Dermis microvascular lymphatic vessel endothelial cell (primary cell): Measurements from ENCODE around the gene FHDC1. TPM values are rescaled to one million over a fixed set of nuclear protein-coding genes. Genes with fewer than 3 reads are reported as not detected.

ENCODE experiments used
- DNase-seq, 2 donors: peaks; one replicate each; pipeline versions ENCODE4 v3.0.0 to v3.0.0-alpha.2; 2010; ENCODE audit warnings: low read depth in 2 of 2
- total RNA-seq: library from RNA; depleted of rRNA; stranded (reverse); fragments of >200 nt; gene quantifications from 2 replicates; pipeline ENCODE4 v1.2.1, GENCODE V29; 2014

FHDC1 gene
- total RNA-seq, 1 donor from 2014 or later: 0.13 TPM

GRCh38 chr4:152929888-152930287 is 6.2 kb upstream of the FHDC1 start:
- DNase-seq: no peak

- no peak for DNase-seq
These were observed 980 bp upstream of the FHDC1 start for GRCh38 chr4:152935143-152935542.

- DNase-seq: peak in 1 of 2 donors; percentile 22
These were observed 568 bp downstream of the FHDC1 start for GRCh38 chr4:152936446-152937335.

- peak in 1 of 2 donors; percentile 49 for DNase-seq
These were observed 1.5 kb downstream of the FHDC1 start for GRCh38 chr4:152937336-152938236.

GRCh38 chr4:152938237-152938947 is 2.3 kb downstream of the FHDC1 start:
- DNase-seq: no peak

- DNase-seq: no peak
These were observed 3.5 kb downstream of the FHDC1 start for GRCh38 chr4:152939621-152940020.

GRCh38 chr4:152940461-152940860 is 4.3 kb downstream of the FHDC1 start:
- no peak for DNase-seq

GRCh38 chr4:152941411-152941810 is 5.3 kb downstream of the FHDC1 start:
- no peak for DNase-seq

GRCh38 chr4:152942346-152942745 is 6.2 kb downstream of the FHDC1 start:
- DNase-seq: no peak

- no peak for DNase-seq
These were observed 7.5 kb downstream of the FHDC1 start for GRCh38 chr4:152943672-152944071.

- no peak for DNase-seq
These were observed 8.7 kb downstream of the FHDC1 start for GRCh38 chr4:152944666-152945320.

GRCh38 chr4:152945639-152946038 is 9.5 kb downstream of the FHDC1 start:
- DNase-seq: no peak

GRCh38 chr4:152946446-152946845 is 10.3 kb downstream of the FHDC1 start:
- no peak for DNase-seq

- DNase-seq: no peak
These were observed 11.2 kb downstream of the FHDC1 start for GRCh38 chr4:152947311-152947710.

GRCh38 chr4:152949930-152950329 is 13.8 kb downstream of the FHDC1 start:
- no peak for DNase-seq

- no peak for DNase-seq
These were observed 14.5 kb downstream of the FHDC1 start for GRCh38 chr4:152950402-152951274.

- DNase-seq: peak in 1 of 2 donors; percentile 41
These were observed 15.2 kb downstream of the FHDC1 start for GRCh38 chr4:152951348-152951747.

GRCh38 chr4:152953514-152953913 is 17.4 kb downstream of the FHDC1 start:
- no peak for DNase-seq

- DNase-seq: no peak
These were observed 18.6 kb downstream of the FHDC1 start for GRCh38 chr4:152954741-152955140.

GRCh38 chr4:152956147-152956546 is 20.0 kb downstream of the FHDC1 start:
- no peak for DNase-seq
